OCI-LY7 (cell line): ENCODE measurements around the gene ARHGAP42. TPM values are rescaled to one million over a fixed set of nuclear protein-coding genes. Genes with fewer than 3 reads are reported as not detected.

Experiments used
- BruUV-seq: library from RNA; stranded (reverse); fragments of 400-500 nt; replicated peaks from 2 replicates; lab custom pipeline; 2021; lab: Mats Ljungman, UMichigan
- CTCF ChIA-PET: fragments of 300-600 bp; sonication (Branson Sonifier 250); formaldehyde crosslinking; loops from one replicate; lab custom pipeline; 2022; ENCODE audit warnings: antibody characterized with exemption; ENCODE audit not compliant: unreplicated experiment; lab: Charles Lee
- POLR2A ChIA-PET: fragments of 300-600 bp; sonication (Branson Sonifier 250); formaldehyde crosslinking; loops from one replicate; lab custom pipeline; 2022; ENCODE audit warnings: antibody characterized with exemption; lab: Charles Lee
- DNase-seq: peaks from one replicate; pipeline ENCODE4 v3.0.0-alpha.2; 2015; ENCODE audit warnings: low spot score
- H2AFZ ChIP-seq: fragments of 200-600 bp; sonication (generic), shearing (Covaris generic); 2 replicates; pipeline ENCODE4 v1.6.1; 2014; ENCODE audit warnings: mild to moderate bottlenecking, antibody characterized with exemption, low read length, moderate library complexity
- H3K27ac ChIP-seq: fragments of 200-600 bp; sonication (generic); 2 replicates; pipeline ENCODE4 v1.5.1; 2014; ENCODE audit warnings: mixed run types, low read depth, mild to moderate bottlenecking, moderate library complexity, low read length, inconsistent platforms; ENCODE audit not compliant: poor library complexity, severe bottlenecking
- H3K36me3 ChIP-seq: fragments of 200-600 bp; sonication (generic); 2 replicates; pipeline ENCODE4 v1.6.1; 2014; ENCODE audit warnings: mild to moderate bottlenecking, antibody characterized with exemption, low read length, moderate library complexity, mixed read lengths; ENCODE audit not compliant: insufficient read depth
- H3K4me1 ChIP-seq: fragments of 200-600 bp; sonication (generic); 2 replicates; pipeline ENCODE4 v1.5.1; 2014; ENCODE audit warnings: mild to moderate bottlenecking, low read length; ENCODE audit not compliant: insufficient read depth, poor library complexity, severe bottlenecking
- H3K4me2 ChIP-seq: fragments of 200-600 bp; sonication (generic); 2 replicates; pipeline ENCODE4 v1.6.1; 2014; ENCODE audit warnings: mild to moderate bottlenecking, low read length
- H3K4me3 ChIP-seq: fragments of 200-600 bp; sonication (generic); 2 replicates; pipeline ENCODE4 v1.5.1; 2014; ENCODE audit warnings: mild to moderate bottlenecking, low read depth, low read length; ENCODE audit not compliant: poor library complexity, severe bottlenecking
- H3K79me2 ChIP-seq: fragments of 200-600 bp; sonication (generic); 2 replicates; pipeline ENCODE4 v1.6.1; 2016; ENCODE audit warnings: low read depth, mild to moderate bottlenecking, low read length, moderate library complexity, mixed read lengths; ENCODE audit not compliant: insufficient read depth
- H3K9me2 ChIP-seq: fragments of 200-600 bp; sonication (generic); 2 replicates; pipeline ENCODE4 v1.6.1; 2016; ENCODE audit warnings: mild to moderate bottlenecking, low read length, mixed read lengths; ENCODE audit not compliant: insufficient read depth
- H3K9me3 ChIP-seq: fragments of 200-600 bp; sonication (generic); 2 replicates; pipeline ENCODE4 v1.6.1; 2014; ENCODE audit warnings: mild to moderate bottlenecking, mixed run types, low read length, mixed read lengths
- H4K20me1 ChIP-seq: fragments of 200-600 bp; sonication (generic); 2 replicates; pipeline ENCODE4 v1.6.1; 2014; ENCODE audit warnings: mild to moderate bottlenecking, antibody characterized with exemption, low read length, moderate library complexity, mixed read lengths; ENCODE audit not compliant: insufficient read depth
- CTCF ChIP-seq: fragments of 200-600 bp; sonication (generic); conservative IDR thresholded peaks from 2 replicates; pipeline ENCODE4 v1.5.1; 2014; ENCODE audit warnings: mild to moderate bottlenecking, antibody characterized with exemption, low read length, moderate library complexity, mixed read lengths
- EZH2phosphoT487 ChIP-seq: fragments of 200-600 bp; sonication (generic); IDR thresholded peaks from 2 replicates; pipeline ENCODE4 v1.6.1; 2018; ENCODE audit warnings: low read depth, borderline replicate concordance, mild to moderate bottlenecking, mixed run types, antibody characterized with exemption, low read length, moderate library complexity, mixed read lengths
- intact Hi-C: fragments of 100-400 bp; cut with micrococcal nuclease; formaldehyde crosslinking; loops from one replicate; pipeline ENCODE4 v1.10.0; 2022; ENCODE audit not compliant: unreplicated experiment
- total RNA-seq, 2 experiments: library from RNA; depleted of rRNA in 1 of 2; stranded (reverse); fragments of >200 nt in 1 of 2; shearing (Covaris generic) in 1 of 2; gene quantifications; 2 replicates each; pipeline ENCODE4 v1.2.3, GENCODE V29; 2014 to 2022

The ARHGAP42 gene
- total RNA-seq, 2 experiments from 2014 or later = not detected

DNA sequence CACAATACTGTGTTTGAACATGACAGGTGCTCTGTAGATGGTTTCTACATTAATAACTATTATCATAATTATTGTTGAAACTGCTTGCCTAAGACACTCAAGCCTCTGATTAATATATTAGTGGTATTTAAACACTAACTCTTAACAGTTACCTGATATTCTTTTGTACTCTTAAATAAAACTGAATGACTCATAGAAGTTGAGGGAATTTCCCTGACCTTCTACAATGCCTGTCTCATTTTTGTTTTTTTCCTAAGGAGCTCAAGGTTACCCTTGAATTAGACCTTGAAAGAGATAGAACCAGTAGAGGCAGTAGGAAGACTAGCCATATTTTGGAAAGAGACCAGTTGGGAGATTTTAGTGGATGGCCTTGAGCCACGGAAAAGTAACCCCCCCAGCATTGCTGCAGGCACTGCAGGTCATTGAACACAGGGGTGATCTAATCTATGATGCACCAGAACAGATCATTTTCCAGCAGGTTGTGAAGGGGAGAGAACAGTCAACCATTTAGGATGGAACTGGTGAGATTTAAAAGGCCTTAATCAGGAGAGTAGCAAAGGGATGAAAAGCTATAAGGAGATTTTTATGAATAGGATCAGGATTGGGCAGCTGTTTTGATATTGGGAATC is 294.2 kb downstream of the ARHGAP42 start:
- Histone ChIP-seq H4K20me1 (no peaks in the 10 kb centered on the region), H3K79me2 (no peaks in the 10 kb centered on the region), H3K4me2 (no peak overlapping the region), H3K4me1 (peaks cover 6% of the 10 kb centered on the region), H3K27ac (no peak overlapping the region), H2AFZ (no peak overlapping the region), H3K9me3 (no peaks in the 10 kb centered on the region), H3K36me3 (no peaks in the 10 kb centered on the region), H3K4me3 (no peak overlapping the region), H3K9me2 (no peaks in the 10 kb centered on the region)
- intact Hi-C loops = no loop called here
- TF ChIP-seq CTCF (no peak), EZH2phosphoT487 (no peak)
- ChIA-PET POLR2A (interaction anchor here (0.6 to 0.7 kb wide), 2 partner anchors 132 to 278 kb away, joined by 3 read pairs; no protein-coding TSS in a partner anchor), CTCF (no interaction called here)
- no peak for DNase-seq
- BruUV-seq = no TSS peak

DNA sequence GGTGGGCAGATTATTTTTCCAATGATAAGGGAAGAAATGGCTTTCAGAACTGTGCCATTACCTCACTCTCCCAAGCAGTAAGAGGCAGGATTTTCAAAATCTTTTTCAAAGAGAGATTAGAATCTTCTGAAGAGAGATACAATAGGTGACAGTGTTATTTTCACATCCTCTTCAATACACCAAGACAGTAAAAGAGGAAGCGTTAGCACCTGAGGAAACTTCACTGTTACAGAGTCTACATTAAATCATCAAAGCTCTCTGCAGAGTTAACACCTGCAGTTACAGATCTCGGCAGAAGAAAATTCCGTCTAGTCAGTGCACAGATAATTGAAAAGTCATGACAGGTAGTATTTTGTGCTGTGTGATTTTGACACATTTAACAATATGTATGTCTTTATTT is 297.6 kb downstream of the ARHGAP42 start:
- H3K27ac ChIP-seq = no peak overlapping the region
- ChIA-PET CTCF (no interaction called here), POLR2A (no interaction called here)

More for the DNA sequence above, 297.6 kb downstream of the ARHGAP42 start:
- peak; percentile 59 for DNase-seq
- no peak overlapping the region for H3K4me3 ChIP-seq
- H3K9me3 ChIP-seq = no peaks in the 10 kb centered on the region
- no peaks in the 10 kb centered on the region for H3K79me2 ChIP-seq
- no peaks in the 10 kb centered on the region for H3K36me3 ChIP-seq
- intact Hi-C loops = no loop called here
- peaks cover 6% of the 10 kb centered on the region for H3K4me1 ChIP-seq
- no peak overlapping the region for H2AFZ ChIP-seq
- TF ChIP-seq EZH2phosphoT487 = no peak
- TF ChIP-seq CTCF = no peak
- no peaks in the 10 kb centered on the region for H4K20me1 ChIP-seq
- no peak overlapping the region for H3K4me2 ChIP-seq
- no TSS peak for BruUV-seq
- H3K9me2 ChIP-seq = no peaks in the 10 kb centered on the region
